GM04503 (cell line): ENCODE measurements around the gene TRIM49D1.
"Not testable (repeated sequence)": the region's sequence is repeated elsewhere in the genome, so short reads cannot be mapped to it uniquely, and the experiment has no call there.

Experiments
- DNase-seq: peaks from one replicate; pipeline ENCODE4 v3.0.0-alpha.2; 2012; ENCODE audit warnings: low read depth

TRIM49D1 gene, protein sequence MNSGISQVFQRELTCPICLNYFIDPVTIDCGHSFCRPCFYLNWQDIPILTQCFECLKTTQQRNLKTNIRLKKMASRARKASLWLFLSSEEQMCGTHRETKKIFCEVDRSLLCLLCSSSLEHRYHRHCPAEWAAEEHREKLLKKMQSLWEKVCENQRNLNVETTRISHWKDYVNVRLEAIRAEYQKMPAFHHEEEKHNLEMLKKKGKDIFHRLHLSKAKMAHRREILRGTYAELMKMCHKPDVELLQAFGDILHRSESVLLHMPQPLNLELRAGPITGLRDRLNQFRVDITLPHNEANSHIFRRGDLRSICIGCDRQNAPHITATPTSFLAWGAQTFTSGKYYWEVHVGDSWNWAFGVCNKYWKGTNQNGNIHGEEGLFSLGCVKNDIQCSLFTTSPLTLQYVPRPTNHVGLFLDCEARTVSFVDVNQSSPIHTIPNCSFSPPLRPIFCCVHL

DNA sequence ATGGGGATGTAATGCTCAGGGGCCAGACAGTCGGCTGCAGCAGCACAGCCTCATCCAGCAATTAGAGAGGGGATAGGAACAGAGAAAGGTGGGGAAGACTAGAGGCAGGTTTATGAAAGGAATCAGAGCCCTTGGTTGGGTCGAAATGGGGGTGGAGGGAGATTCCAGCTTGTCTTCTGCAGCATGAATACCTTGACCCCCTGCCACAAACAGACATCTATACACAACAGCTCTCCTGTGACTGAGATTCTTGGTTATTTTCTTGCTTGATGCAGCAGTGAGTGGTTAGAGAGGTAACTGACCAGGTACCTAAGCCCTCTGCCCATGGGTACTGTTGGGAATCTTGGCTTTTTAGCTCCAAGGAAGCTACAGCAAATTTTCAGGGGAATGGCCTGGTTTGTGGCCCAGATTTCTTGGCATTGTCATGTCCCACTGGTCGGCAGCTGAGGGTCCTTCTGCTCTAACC, at the start of gene TRIM49D1:
TSS of gene TRIM49D1 (minus strand) at position 51 of the 466 bp plus-strand sequence. CDS start 4,535 bp downstream, outside the sequence.
- no peak for DNase-seq

GRCh38 chr11:89965737-89966136, 43.7 kb upstream of the TRIM49D1 start, which contains the start of gene TRIM64:
Gene TRIM64, plus strand, starts transcription at chr11:89966037. Its CDS starts 2,467 bp downstream, at chr11:89968504.
- DNase-seq: not testable (repeated sequence)

DNA sequence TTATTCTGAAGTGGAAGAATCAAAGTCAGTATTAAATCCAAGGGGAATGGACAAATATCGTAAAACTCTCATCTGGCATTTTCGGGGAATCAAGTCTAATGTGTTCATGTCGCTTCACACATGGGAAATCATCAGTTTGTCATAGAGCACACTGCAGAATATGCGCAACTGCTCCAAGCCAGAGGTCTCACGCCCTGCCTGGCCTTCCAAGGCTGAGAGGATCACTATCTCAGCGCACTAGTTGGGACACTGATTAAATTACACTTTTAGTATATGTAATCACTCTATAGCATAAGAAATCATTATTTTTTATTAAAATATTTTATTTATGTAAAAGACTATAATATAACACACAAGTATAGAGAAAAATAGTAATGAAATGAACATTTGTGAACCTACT, 38.8 kb upstream of the TRIM49D1 start:
- not testable (repeated sequence) for DNase-seq

DNA sequence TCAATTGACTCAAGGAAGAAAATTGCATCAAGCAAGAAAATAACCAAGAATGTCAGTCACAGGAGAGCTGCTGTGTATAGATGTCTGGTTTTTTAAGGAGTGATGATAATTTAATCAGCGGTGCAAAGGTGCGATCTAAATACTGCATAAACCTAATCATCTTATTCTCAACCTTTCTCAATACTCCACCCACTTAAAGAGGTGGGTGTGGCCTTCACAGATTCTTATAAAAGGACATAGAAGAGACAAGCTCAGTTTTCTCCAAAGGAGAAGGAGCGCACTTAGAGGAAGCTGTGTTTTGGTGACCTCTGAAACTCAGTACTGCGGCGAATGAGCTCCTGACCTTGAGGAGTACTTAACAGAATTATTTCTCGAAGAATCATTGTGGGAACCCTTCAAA, 1.7 kb upstream of the TRIM49D1 start, which contains the start of gene TRIM49D2:
TSS of gene TRIM49D2 (plus strand) at position 301 of the 400 bp plus-strand sequence. CDS start 2,698 bp downstream, outside the sequence.
- not testable (repeated sequence) for DNase-seq

GRCh38 chr11:89900809-89901208, 21.2 kb downstream of the TRIM49D1 start:
- DNase-seq: not testable (repeated sequence)

DNA sequence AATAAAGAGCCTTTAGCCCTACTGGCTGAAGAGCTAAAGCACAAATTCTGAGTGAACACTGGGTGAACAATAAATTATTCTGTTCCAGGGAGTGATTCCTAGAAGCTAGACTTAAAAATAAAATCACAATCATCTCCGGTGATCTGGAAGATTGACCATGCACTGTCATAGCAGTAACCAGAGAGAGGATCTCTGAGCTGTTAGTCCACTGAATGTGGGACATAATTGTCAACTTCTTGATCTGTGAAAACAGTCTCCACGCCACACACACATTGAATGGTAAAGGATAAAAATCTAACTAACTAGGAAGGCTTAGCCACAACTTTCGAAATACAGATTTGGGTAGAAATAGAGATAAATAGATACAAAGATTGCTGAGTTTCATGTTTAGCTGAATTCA, 28.8 kb downstream of the TRIM49D1 start:
- not testable (repeated sequence) for DNase-seq

DNA sequence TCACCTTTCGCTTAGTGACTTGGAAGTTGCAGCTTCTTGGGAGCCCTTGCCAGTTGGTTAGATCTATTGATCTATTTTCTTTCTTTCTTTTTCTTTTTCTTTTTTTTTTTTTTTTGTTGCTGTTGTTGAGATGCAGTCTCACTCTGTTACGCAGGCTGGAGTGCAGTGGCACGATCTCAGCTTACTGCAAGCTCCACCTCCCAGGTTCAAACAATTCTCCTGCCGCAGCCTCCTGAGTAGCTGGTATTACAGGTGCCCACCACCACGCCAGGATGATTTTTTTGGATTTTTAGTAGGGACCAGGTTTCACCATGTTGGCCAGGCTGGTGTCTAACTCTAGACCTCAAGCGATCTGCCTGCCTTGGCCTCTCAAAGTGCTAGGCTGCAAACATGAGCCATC, 44.5 kb downstream of the TRIM49D1 start:
- not testable (repeated sequence) for DNase-seq

DNA sequence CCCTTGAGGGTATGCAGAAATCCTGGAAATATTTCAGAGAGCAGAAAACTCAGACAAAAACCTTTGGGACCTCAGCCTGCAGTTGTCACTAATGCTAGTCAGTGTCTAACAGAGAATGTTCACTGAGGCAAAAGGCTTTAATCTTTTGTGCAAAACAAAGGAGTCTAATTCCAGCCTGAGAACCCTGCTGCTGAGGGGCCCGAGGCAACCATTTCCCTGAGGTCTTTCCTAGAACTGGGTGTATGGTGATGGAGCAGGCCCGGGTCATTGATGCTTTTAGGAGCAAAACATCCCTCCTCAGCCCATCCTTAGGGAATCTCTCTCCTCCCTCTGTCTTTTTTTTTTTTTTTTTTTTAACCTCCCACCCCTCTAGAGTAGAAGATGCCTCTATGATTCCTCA, 49.5 kb downstream of the TRIM49D1 start:
- DNase-seq: not testable (repeated sequence)

DNA sequence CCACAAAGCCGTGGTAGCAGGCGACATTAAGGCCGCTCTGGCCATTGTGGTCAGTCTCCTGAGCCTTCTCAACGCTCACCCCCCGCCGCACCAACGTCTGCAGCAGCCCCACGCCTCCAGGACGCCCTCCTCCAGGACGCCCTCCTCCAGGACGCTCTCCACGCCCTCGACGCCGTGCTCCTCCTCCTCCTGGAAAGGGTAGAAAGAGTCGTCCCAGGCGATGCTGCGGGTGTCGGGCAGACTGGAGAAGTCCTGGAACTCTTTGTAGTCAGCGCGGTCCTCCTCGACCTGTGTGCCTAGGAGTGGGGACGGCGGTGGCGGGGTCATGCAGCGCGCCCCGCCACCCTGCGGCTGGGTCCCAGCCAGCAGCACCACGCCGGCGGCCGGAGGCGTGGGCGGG, 56.8 kb downstream of the TRIM49D1 start:
- DNase-seq: not testable (repeated sequence)

DNA sequence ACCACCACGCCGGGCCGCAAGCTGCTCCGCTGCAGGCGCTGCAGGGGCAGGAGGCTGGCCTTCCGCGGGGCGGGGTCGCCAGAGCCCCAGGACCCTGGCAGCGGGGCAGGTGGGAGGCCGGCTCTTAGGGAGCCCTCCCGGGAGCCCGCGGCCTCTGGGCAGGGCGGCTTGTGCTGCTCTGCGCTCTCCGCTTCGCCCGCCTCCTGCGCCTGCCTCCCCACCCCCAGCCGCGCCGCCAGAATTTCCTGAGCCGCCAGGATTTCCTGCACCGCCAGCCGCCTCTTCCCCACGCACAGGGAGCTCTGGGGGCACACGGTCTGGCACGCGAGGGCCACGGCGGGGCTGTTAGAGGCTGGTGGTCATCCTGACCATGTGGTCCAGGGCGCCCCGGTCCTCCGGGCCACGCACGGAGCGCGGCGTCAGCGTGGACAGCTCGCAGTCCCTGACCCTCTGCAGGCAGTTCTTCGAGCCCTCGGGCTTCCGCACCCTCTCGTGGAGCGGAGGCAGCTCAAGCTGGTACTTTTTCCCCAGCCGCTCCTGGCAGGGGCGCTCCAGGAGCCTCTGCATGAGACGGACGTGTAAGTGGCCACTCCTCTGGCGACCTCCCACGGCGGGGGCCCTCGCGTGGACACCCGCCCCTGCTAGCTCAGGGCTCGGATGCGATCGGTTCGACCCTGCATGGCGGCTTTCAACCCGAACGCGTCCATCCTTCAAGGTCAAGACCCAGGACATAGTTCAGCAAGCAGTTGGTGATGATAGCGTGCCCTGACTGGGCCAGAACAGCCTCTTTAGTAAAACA, 57.9 kb downstream of the TRIM49D1 start:
- DNase-seq: not testable (repeated sequence)
